Measurements from ENCODE around the gene LRRC7.

LRRC7 gene

DNA sequence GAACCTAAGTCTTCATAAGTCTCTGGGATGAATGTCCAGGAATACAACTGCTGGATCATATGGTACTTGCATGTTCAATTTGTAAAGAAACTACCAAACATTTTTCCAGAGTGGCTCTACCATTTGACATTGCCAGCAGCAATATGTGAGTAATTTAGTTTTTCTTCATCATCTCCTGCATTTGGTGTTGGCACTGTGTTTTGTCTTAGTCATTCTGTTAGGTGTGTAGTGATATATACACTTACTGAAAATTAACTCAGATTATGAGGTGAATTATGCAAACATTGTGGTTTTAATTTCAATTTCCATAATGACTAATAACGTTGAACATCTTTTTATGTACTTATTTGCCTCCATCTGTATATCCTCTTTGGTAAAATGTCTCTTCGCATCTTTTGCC lies 499.0 kb downstream of the LRRC7 start:
- H3K4me1 ChIP-seq (ENCODE audit: control insufficient read depth, insufficient read depth, low read length) = no peaks in the 10 kb centered on the region
- no peak overlapping the region for H3K4me3 ChIP-seq (ENCODE audit: insufficient read depth, low read depth, low read length)
- H3K9me3 ChIP-seq (ENCODE audit: control insufficient read depth, low read length) = no peaks in the 10 kb centered on the region
- H3K36me3 ChIP-seq (ENCODE audit: control insufficient read depth, insufficient read depth, low read length) = no peaks in the 10 kb centered on the region
- no peaks in the 10 kb centered on the region for H3K27me3 ChIP-seq (ENCODE audit: control insufficient read depth, insufficient read depth, low read length, poor library complexity, severe bottlenecking)
- WGBS, 2 experiments = 83% methylated on average over 2 of the region's 2 CpGs; no CpG with 5 or more reads in 1 of the 2 experiments
- no peak overlapping the region for H3K27ac ChIP-seq (ENCODE audit: insufficient read depth, low read depth, low read length, poor library complexity, severe bottlenecking)

DNA sequence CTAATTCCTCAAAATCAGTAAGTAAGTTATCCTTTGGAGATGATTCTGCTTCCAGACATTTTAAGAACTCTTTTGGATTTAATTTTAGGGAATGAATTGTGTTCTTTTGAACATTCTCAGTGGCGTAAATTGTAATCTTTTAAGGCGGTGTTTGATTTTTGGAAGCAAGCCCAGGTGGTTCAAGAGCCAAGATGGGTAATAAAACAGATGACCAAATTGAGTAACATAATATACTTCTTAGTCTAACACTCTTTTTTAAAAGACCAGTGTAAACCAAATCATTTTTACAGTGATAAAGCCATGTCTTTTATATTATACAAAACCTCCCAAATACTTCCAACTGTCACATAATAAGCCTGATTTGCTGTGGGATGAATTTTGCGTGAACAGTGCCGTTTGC lies 503.9 kb downstream of the LRRC7 start:
- H3K9me3 ChIP-seq (ENCODE audit: control insufficient read depth, low read length) = no peaks in the 10 kb centered on the region
- 88 to 96% methylated on average over 2 to 4 of the region's 4 CpGs for WGBS, 2 experiments

DNA sequence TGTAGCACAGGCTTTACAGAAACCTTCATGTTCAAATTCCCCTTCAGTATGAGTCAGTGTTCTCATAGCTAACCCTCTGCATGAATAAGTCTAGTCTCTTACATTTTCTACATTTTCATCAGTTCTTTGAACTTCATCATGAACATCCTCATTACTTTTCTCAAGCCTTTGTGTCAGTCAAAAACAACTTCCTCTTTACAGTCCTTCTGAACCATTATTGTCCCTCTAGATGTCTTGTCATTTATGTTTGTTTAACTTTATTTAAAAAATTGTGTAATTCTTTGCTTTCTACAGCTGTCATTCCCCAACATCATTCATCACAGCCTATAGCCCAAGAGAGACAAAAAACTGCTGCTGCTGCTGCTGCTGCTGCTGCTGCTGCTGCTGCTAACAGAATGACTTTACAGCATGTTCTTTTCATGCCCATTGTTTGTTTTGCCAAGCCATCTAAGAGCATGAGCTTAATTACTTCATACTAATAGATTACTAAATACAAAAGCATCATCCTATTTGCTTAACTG lies 504.6 kb downstream of the LRRC7 start:
- H3K4me3 ChIP-seq (ENCODE audit: insufficient read depth, low read depth, low read length) = no peak overlapping the region
- H3K9me3 ChIP-seq (ENCODE audit: control insufficient read depth, low read length) = no peaks in the 10 kb centered on the region
- no peaks in the 10 kb centered on the region for H3K36me3 ChIP-seq (ENCODE audit: control insufficient read depth, insufficient read depth, low read length)
- H3K4me1 ChIP-seq (ENCODE audit: control insufficient read depth, insufficient read depth, low read length) = peaks cover 5% of the 10 kb centered on the region
- no peak overlapping the region for H3K27ac ChIP-seq (ENCODE audit: insufficient read depth, low read depth, low read length, poor library complexity, severe bottlenecking)
- no peaks in the 10 kb centered on the region for H3K27me3 ChIP-seq (ENCODE audit: control insufficient read depth, insufficient read depth, low read length, poor library complexity, severe bottlenecking)

More for the DNA sequence above, 503.9 kb downstream of the LRRC7 start:
- Histone ChIP-seq H3K36me3 (ENCODE audit: control insufficient read depth, insufficient read depth, low read length) (no peaks in the 10 kb centered on the region), H3K27me3 (ENCODE audit: control insufficient read depth, insufficient read depth, low read length, poor library complexity, severe bottlenecking) (no peaks in the 10 kb centered on the region), H3K4me3 (ENCODE audit: insufficient read depth, low read depth, low read length) (no peak overlapping the region), H3K27ac (ENCODE audit: insufficient read depth, low read depth, low read length, poor library complexity, severe bottlenecking) (no peak overlapping the region), H3K4me1 (ENCODE audit: control insufficient read depth, insufficient read depth, low read length) (peaks cover 5% of the 10 kb centered on the region)

DNA sequence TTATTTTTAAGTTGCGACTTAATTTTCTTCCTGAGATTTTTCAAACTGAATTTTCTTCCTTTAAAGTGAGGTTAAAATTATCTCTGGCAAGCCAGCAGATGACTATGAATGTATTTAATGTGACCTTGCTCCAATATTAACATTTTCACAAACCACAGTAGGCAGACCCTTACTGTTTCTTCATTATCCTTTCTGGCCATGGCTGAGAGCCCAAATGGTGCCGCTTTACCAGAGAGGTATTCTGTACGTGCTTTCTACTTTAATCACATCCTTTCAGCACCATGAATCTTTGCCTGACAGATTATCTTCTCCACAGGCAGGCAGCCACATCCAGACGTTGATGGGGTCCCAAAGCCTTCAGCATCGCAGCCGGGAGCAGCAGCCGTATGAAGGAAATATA lies 508.0 kb downstream of the LRRC7 start:
- H3K4me1 ChIP-seq (ENCODE audit: control insufficient read depth, insufficient read depth, low read length) = peaks cover 5% of the 10 kb centered on the region
- no peaks in the 10 kb centered on the region for H3K27me3 ChIP-seq (ENCODE audit: control insufficient read depth, insufficient read depth, low read length, poor library complexity, severe bottlenecking)
- WGBS, 2 experiments = 87 to 88% methylated on average over 6 to 7 of the region's 7 CpGs
- H3K27ac ChIP-seq (ENCODE audit: insufficient read depth, low read depth, low read length, poor library complexity, severe bottlenecking) = no peak overlapping the region
- no peaks in the 10 kb centered on the region for H3K36me3 ChIP-seq (ENCODE audit: control insufficient read depth, insufficient read depth, low read length)
- no peak overlapping the region for H3K4me3 ChIP-seq (ENCODE audit: insufficient read depth, low read depth, low read length)
- no peaks in the 10 kb centered on the region for H3K9me3 ChIP-seq (ENCODE audit: control insufficient read depth, low read length)

DNA sequence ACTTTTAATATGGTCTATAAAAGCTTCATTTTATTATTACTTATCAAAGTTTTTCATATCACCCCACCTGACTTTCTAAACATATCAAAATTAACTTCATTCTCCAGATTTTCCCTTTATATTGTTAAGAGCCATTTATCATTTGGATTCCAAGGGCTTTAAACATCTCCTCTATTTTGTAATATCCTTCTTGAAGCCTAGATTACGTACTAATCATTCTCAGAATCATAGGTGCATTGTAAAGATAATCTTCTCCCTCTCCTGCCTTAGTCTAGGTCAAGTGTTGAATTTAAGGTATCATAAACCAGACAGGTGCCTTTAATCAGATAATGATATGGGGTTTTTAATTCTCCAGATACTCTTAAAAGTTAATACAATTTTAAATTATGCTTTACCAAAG lies 509.3 kb downstream of the LRRC7 start:
- H3K36me3 ChIP-seq (ENCODE audit: control insufficient read depth, insufficient read depth, low read length) = no peaks in the 10 kb centered on the region
- no peaks in the 10 kb centered on the region for H3K27me3 ChIP-seq (ENCODE audit: control insufficient read depth, insufficient read depth, low read length, poor library complexity, severe bottlenecking)
- no peak overlapping the region for H3K4me3 ChIP-seq (ENCODE audit: insufficient read depth, low read depth, low read length)
- H3K27ac ChIP-seq (ENCODE audit: insufficient read depth, low read depth, low read length, poor library complexity, severe bottlenecking) = no peak overlapping the region
- 100% methylated on average over 1 of the region's 1 CpG; no CpG with 5 or more reads in 1 of the 2 experiments for WGBS, 2 experiments
- no peaks in the 10 kb centered on the region for H3K9me3 ChIP-seq (ENCODE audit: control insufficient read depth, low read length)
- H3K4me1 ChIP-seq (ENCODE audit: control insufficient read depth, insufficient read depth, low read length) = peaks cover 5% of the 10 kb centered on the region

DNA sequence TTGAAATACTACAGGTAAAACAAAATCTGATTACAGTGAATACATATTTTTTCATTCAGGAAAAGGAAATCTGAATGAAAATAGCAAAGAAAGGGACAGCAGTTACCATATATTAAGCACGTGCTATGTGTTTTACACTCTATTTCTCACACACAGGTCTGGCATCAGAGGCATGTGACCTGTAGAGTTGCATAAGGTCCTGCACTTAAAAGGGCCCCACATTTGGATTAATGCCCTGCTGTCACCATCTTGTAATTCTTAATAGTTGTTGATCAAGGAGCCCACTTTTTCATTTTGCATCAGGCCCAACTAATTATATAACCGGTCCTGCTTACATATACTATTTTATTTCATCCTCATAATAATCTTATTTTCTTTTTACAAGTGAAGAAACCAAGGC lies 511.8 kb downstream of the LRRC7 start:
- no peak overlapping the region for H3K4me3 ChIP-seq (ENCODE audit: insufficient read depth, low read depth, low read length)
- H3K36me3 ChIP-seq (ENCODE audit: control insufficient read depth, insufficient read depth, low read length) = no peaks in the 10 kb centered on the region
- H3K27ac ChIP-seq (ENCODE audit: insufficient read depth, low read depth, low read length, poor library complexity, severe bottlenecking) = no peak overlapping the region
- H3K9me3 ChIP-seq (ENCODE audit: control insufficient read depth, low read length) = no peaks in the 10 kb centered on the region
- no peaks in the 10 kb centered on the region for H3K4me1 ChIP-seq (ENCODE audit: control insufficient read depth, insufficient read depth, low read length)
- no peaks in the 10 kb centered on the region for H3K27me3 ChIP-seq (ENCODE audit: control insufficient read depth, insufficient read depth, low read length, poor library complexity, severe bottlenecking)
- WGBS, 2 experiments = 86 to 93% methylated on average over 1 to 2 of the region's 2 CpGs

DNA sequence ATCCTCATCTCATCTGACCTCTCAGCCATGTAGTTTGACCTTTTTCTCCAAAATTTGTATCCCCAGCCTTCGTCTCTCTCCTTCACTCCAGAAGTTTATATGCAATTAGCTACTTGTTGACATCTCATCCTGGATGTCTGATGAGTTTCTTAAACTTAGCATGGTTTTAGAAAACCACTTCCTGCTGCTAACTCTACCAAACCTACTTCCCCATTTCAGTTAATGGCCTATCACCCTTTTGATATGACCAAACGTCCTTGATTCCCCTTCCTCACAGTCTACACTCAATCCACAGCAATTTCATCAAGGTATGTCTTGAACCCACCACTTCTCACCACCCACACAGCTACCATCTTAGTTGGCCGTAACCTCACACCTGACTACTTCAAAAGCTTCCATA lies 515.8 kb downstream of the LRRC7 start:
- WGBS, 2 experiments = 79 to 81% methylated on average over 3 of the region's 3 CpGs
- Histone ChIP-seq H3K4me3 (ENCODE audit: insufficient read depth, low read depth, low read length) (no peak overlapping the region), H3K27me3 (ENCODE audit: control insufficient read depth, insufficient read depth, low read length, poor library complexity, severe bottlenecking) (no peaks in the 10 kb centered on the region), H3K27ac (ENCODE audit: insufficient read depth, low read depth, low read length, poor library complexity, severe bottlenecking) (no peak overlapping the region), H3K9me3 (ENCODE audit: control insufficient read depth, low read length) (no peaks in the 10 kb centered on the region), H3K4me1 (ENCODE audit: control insufficient read depth, insufficient read depth, low read length) (no peaks in the 10 kb centered on the region), H3K36me3 (ENCODE audit: control insufficient read depth, insufficient read depth, low read length) (no peaks in the 10 kb centered on the region)

DNA sequence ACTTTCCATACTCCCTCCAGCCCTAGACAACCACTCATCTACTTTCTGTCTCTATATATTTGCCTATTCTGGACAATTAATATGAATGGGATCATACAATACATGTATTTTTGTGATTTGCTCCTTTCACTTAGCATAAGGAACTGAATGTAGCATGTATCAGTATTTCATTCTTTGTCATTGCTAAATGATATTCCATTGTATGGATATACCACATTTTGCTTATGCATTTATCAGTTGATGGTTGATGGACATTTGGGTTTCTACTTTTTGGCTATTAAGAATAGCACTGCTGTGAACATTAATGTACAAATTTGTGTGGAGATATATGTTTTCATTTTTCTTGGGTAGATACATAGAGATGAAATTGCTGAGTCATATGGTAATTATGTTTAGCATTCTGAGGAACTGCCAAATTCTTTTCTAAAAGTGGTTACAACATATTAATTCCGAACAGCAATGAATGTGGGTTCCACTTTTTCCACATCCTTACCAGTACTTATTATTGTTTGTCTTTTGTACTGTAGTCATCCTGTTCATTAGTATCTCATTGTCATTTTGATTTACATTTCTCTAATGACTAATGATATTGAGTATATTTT lies 516.7 kb downstream of the LRRC7 start:
- H3K27ac ChIP-seq (ENCODE audit: insufficient read depth, low read depth, low read length, poor library complexity, severe bottlenecking) = no peak overlapping the region
- no peaks in the 10 kb centered on the region for H3K4me1 ChIP-seq (ENCODE audit: control insufficient read depth, insufficient read depth, low read length)
- no peak overlapping the region for H3K4me3 ChIP-seq (ENCODE audit: insufficient read depth, low read depth, low read length)
- H3K27me3 ChIP-seq (ENCODE audit: control insufficient read depth, insufficient read depth, low read length, poor library complexity, severe bottlenecking) = no peaks in the 10 kb centered on the region
- WGBS, 2 experiments = 100% methylated on average over 1 of the region's 1 CpG; no CpG with 5 or more reads in 1 of the 2 experiments
- no peaks in the 10 kb centered on the region for H3K36me3 ChIP-seq (ENCODE audit: control insufficient read depth, insufficient read depth, low read length)
- H3K9me3 ChIP-seq (ENCODE audit: control insufficient read depth, low read length) = no peaks in the 10 kb centered on the region

DNA sequence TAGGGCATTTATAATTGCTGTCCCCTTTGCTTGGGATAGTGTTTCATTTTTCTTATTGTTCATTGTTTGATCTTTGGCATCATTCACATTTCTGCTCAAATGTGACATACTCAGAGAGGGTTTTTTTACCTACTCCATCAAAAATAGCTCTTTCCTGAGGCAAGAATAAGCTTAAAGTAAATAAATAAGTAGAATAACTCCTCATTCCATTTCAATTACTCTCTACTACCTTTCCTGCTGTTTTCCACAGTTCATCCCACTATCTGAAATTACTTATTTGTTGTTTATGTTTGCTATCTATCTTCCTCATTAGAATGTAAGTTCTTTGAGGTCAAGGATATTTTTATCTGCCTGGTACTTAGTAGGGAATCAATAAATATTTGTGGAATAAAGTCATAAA lies 517.8 kb downstream of the LRRC7 start:
- H3K27ac ChIP-seq (ENCODE audit: insufficient read depth, low read depth, low read length, poor library complexity, severe bottlenecking) = no peak overlapping the region
- no peaks in the 10 kb centered on the region for H3K9me3 ChIP-seq (ENCODE audit: control insufficient read depth, low read length)
- H3K4me1 ChIP-seq (ENCODE audit: control insufficient read depth, insufficient read depth, low read length) = no peaks in the 10 kb centered on the region
- no peaks in the 10 kb centered on the region for H3K36me3 ChIP-seq (ENCODE audit: control insufficient read depth, insufficient read depth, low read length)
- H3K27me3 ChIP-seq (ENCODE audit: control insufficient read depth, insufficient read depth, low read length, poor library complexity, severe bottlenecking) = no peaks in the 10 kb centered on the region
- H3K4me3 ChIP-seq (ENCODE audit: insufficient read depth, low read depth, low read length) = no peak overlapping the region

DNA sequence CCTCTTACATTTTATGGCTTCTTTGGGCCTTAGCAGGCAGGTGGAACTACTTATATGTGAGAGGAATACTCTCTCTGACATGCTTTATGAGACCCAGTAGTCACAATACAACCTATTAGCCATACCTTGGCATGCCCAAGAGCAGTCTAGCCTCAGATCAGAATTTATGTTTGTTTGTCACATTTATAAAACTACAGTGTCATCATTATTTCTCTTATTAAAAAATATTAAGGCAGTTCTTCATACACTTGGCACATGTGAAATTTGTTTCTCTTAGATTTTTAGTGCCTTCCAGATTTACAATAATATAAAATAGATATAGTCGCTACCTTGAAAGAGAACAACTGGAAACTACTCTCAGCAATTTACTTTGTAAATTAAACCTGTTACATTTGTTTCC lies 519.2 kb downstream of the LRRC7 start:
- Histone ChIP-seq H3K4me1 (ENCODE audit: control insufficient read depth, insufficient read depth, low read length) (no peaks in the 10 kb centered on the region), H3K36me3 (ENCODE audit: control insufficient read depth, insufficient read depth, low read length) (no peaks in the 10 kb centered on the region), H3K27me3 (ENCODE audit: control insufficient read depth, insufficient read depth, low read length, poor library complexity, severe bottlenecking) (no peaks in the 10 kb centered on the region), H3K27ac (ENCODE audit: insufficient read depth, low read depth, low read length, poor library complexity, severe bottlenecking) (no peak overlapping the region), H3K9me3 (ENCODE audit: control insufficient read depth, low read length) (no peaks in the 10 kb centered on the region), H3K4me3 (ENCODE audit: insufficient read depth, low read depth, low read length) (no peak overlapping the region)
- 100% methylated on average over 1 of the region's 1 CpG for WGBS, 2 experiments

DNA sequence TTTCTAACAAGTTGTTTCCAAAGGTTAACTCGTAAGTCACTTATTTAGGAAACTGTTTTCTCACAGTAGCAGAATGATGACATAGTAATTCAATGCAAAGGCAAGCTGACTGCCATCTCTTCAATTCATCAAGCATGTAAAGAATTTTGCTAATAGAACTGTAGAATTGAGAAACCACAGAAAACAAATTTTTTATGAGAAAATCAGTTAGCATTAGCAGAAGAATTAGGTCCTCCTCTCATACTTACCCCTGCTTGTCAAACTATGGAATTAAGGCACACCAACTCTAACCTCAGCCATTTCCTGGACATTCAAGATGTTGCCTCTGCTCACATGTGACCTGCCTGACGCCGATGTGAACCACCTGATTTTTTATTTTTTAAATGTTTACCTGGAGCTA lies 522.4 kb downstream of the LRRC7 start:
- Histone ChIP-seq H3K27me3 (ENCODE audit: control insufficient read depth, insufficient read depth, low read length, poor library complexity, severe bottlenecking) (no peaks in the 10 kb centered on the region), H3K4me3 (ENCODE audit: insufficient read depth, low read depth, low read length) (no peak overlapping the region), H3K4me1 (ENCODE audit: control insufficient read depth, insufficient read depth, low read length) (no peaks in the 10 kb centered on the region), H3K9me3 (ENCODE audit: control insufficient read depth, low read length) (no peaks in the 10 kb centered on the region), H3K27ac (ENCODE audit: insufficient read depth, low read depth, low read length, poor library complexity, severe bottlenecking) (no peak overlapping the region), H3K36me3 (ENCODE audit: control insufficient read depth, insufficient read depth, low read length) (no peaks in the 10 kb centered on the region)
- WGBS, 2 experiments = 94 to 100% methylated on average over 2 to 3 of the region's 3 CpGs
